ENCODE measurements around the gene ARIH2. TPM values are rescaled to one million over a fixed set of nuclear protein-coding genes. Genes with fewer than 3 reads are reported as not detected.
A peak's percentile ranks its signal among the peaks of the same experiment; 100 is the strongest.

The ARIH2 gene
- total RNA-seq (10 to 100 TPM; 81.0 to 81.9 TPM), polyA plus RNA-seq (ENCODE audit: insufficient read length in 2 of 2) (10 to 100 TPM; 66.6 to 96.4 TPM)
- long read RNA-seq, donor 1, full-length matches to known transcripts: 12 of 12 reads
- long read RNA-seq, donor 1, partial matches to known transcripts: 0 of 12 reads
- long read RNA-seq, donor 1, other reads (novel, unspliced or antisense): 0 of 12 reads
- long read RNA-seq, donor 2, full-length matches to known transcripts: 3 of 3 reads
- long read RNA-seq, donor 2, partial matches to known transcripts: 0 of 3 reads
- long read RNA-seq, donor 2, other reads (novel, unspliced or antisense): 0 of 3 reads
- long read RNA-seq, donor 3: 0 reads
- long read RNA-seq, donor 4, partial matches to known transcripts: 11 of 22 reads
- long read RNA-seq, donor 4, other reads (novel, unspliced or antisense): 5 of 22 reads

DNA sequence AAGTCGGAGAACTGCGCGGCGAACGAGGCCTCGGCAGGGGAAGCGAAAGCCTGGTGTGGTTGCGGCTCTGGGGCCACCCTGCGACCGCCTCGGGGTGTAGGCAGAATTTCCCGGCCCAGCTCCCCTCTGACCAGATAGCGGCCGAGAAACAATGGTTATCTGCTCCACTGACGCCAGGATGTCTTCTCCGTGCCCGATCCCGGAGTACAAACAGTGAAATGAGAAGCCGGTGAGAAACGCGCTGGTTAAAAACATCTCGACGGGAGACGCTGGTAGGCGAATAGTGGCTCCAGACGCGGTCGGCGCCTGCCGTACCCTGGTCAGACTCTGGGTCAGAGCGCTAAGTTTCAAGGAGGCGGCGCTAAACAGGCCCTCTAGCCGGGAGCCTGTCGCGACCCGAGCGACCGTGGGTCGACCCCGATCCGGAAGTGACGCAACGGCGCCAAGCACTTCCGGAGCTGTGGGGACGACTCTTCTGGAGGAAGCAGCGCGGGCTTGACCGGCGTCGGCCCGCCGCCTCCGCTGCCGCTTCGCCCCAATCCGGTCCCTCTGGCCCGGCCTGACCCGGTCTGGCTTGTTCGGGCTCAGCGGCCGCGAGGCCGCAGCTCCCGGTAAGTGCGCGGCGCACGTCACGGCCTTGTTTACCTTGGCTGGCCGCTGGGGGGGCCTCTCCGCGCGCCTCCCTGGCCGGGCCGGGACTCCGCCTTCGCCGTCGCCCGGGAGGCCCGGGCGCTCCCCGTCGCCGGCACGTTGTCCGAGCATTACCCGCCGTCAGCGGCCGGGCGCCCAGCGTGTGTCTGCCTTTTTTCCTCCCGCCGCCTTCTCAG lies at the start of gene ARIH2:
Gene ARIH2, plus strand, starts transcription at position 455 of the 827 bp plus-strand sequence. CDS start 8,717 bp downstream, outside the sequence.
- Histone ChIP-seq H3K27me3 (ENCODE audit: control insufficient read depth, insufficient read depth, low read length) (no peaks in the 10 kb centered on the region), H3K9me3 (ENCODE audit: control insufficient read depth, insufficient read depth, low read length) (no peaks in the 10 kb centered on the region), H3K27ac (ENCODE audit: low read depth, low read length) (peak within 1 kb of the TSS; percentile 98), H3K36me3 (ENCODE audit: control insufficient read depth, insufficient read depth, low read length) (peaks cover 20% of the 10 kb centered on the region), H3K4me1 (ENCODE audit: control insufficient read depth, insufficient read depth, low read length) (peaks cover 18% of the 10 kb centered on the region), H3K4me3 (ENCODE audit: low read depth, low read length) (peak within 1 kb of the TSS; percentile 92)
- DNase-seq (ENCODE audit: low read depth in 4 of 6, low spot score in 6 of 6): peak; percentile 84 to 97 (median 92)
- under 1% methylated on average over 97 of the region's 97 CpGs for WGBS (ENCODE audit: insufficient coverage)

GRCh38 chr3:48877671-48878070 lies 41.0 kb upstream of the ARIH2 start:
- DNase-seq (ENCODE audit: low read depth in 4 of 6, low spot score in 6 of 6): no peak
- Histone ChIP-seq H3K27ac (ENCODE audit: low read depth, low read length) (no peak overlapping the region), H3K36me3 (ENCODE audit: control insufficient read depth, insufficient read depth, low read length) (peaks cover 22% of the 10 kb centered on the region), H3K9me3 (ENCODE audit: control insufficient read depth, insufficient read depth, low read length) (no peaks in the 10 kb centered on the region), H3K4me3 (ENCODE audit: low read depth, low read length) (no peak overlapping the region), H3K4me1 (ENCODE audit: control insufficient read depth, insufficient read depth, low read length) (no peaks in the 10 kb centered on the region), H3K27me3 (ENCODE audit: control insufficient read depth, insufficient read depth, low read length) (no peaks in the 10 kb centered on the region)
- WGBS (ENCODE audit: insufficient coverage): 86% methylated on average over 1 of the region's 8 CpGs

DNA sequence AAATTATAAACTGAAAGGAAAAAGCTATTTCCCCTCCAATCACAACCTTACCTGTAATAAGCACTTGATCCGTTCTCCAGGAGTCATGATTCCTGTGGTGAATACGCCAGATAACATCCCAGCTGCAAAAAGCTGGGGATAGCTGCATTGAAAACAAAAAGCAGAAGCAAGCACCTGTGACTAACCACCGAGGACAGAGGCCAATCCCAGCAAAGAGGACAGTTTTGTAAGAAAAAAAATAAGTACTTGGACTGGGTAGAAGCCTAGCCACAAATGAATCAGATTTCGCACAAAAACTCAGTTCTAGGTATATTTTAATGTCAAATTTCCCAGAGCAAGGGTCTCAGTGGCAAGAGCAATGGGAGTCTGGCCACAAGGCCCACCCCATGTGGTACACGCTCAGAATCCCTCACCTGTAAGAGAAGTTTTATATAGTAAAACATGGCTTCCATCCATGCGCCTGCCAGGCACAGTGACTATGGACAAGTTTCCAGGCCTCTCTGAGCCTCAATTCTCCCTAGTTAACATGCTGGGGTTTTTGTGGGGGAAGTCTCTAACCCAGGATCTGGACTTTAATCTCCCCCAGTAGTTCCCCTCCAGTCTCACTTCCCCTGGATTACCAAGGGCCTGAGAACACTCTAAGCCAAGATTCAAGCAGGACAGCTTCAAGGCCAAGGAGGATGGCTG lies 39.2 kb upstream of the ARIH2 start:
- Histone ChIP-seq H3K9me3 (ENCODE audit: control insufficient read depth, insufficient read depth, low read length) (no peaks in the 10 kb centered on the region), H3K4me1 (ENCODE audit: control insufficient read depth, insufficient read depth, low read length) (no peaks in the 10 kb centered on the region), H3K27ac (ENCODE audit: low read depth, low read length) (no peak overlapping the region), H3K27me3 (ENCODE audit: control insufficient read depth, insufficient read depth, low read length) (no peaks in the 10 kb centered on the region), H3K4me3 (ENCODE audit: low read depth, low read length) (no peak overlapping the region), H3K36me3 (ENCODE audit: control insufficient read depth, insufficient read depth, low read length) (peaks cover 28% of the 10 kb centered on the region)
- no peak for DNase-seq (ENCODE audit: low read depth in 4 of 6, low spot score in 6 of 6)
- 85% methylated on average over 2 of the region's 6 CpGs for whole genome bisulfite sequencing (ENCODE audit: insufficient coverage)

DNA sequence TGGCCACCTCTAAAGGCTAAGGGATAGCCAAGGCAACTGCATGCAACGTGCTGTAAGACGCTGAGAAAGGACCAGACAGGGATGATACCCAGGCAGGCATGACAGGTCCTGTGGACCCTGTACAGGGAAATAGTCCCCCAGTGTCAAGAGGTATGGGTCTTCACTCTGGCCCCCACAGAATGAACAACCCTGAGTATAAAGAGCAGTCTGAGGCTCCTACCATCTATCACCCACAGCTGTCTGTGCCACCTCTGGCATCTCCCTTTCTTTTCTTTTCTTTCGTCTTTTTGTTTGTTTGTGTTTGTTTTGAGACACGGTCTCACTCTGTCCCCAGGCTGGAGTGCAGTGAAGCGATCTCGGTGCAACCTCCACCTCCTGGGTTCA lies 38.7 kb upstream of the ARIH2 start:
- Histone ChIP-seq H3K27me3 (ENCODE audit: control insufficient read depth, insufficient read depth, low read length) (no peaks in the 10 kb centered on the region), H3K4me1 (ENCODE audit: control insufficient read depth, insufficient read depth, low read length) (no peaks in the 10 kb centered on the region), H3K4me3 (ENCODE audit: low read depth, low read length) (no peak overlapping the region), H3K36me3 (ENCODE audit: control insufficient read depth, insufficient read depth, low read length) (peaks cover 28% of the 10 kb centered on the region), H3K27ac (ENCODE audit: low read depth, low read length) (no peak overlapping the region), H3K9me3 (ENCODE audit: control insufficient read depth, insufficient read depth, low read length) (no peaks in the 10 kb centered on the region)
- no peak for DNase-seq (ENCODE audit: low read depth in 4 of 6, low spot score in 6 of 6)
- 73% methylated on average over 2 of the region's 6 CpGs for WGBS (ENCODE audit: insufficient coverage)

- Histone ChIP-seq H3K36me3 (ENCODE audit: control insufficient read depth, insufficient read depth, low read length) (peaks cover 23% of the 10 kb centered on the region), H3K4me1 (ENCODE audit: control insufficient read depth, insufficient read depth, low read length) (no peaks in the 10 kb centered on the region), H3K27ac (ENCODE audit: low read depth, low read length) (no peak overlapping the region), H3K9me3 (ENCODE audit: control insufficient read depth, insufficient read depth, low read length) (no peaks in the 10 kb centered on the region), H3K4me3 (ENCODE audit: low read depth, low read length) (no peak overlapping the region), H3K27me3 (ENCODE audit: control insufficient read depth, insufficient read depth, low read length) (no peaks in the 10 kb centered on the region)
- DNase-seq (ENCODE audit: low read depth in 4 of 6, low spot score in 6 of 6): no peak
- WGBS (ENCODE audit: insufficient coverage): 72% methylated on average over 3 of the region's 3 CpGs
Measured at GRCh38 chr3:48881006-48881405, 37.6 kb upstream of the ARIH2 start.

GRCh38 chr3:48881652-48882114 lies 37.0 kb upstream of the ARIH2 start:
- WGBS (ENCODE audit: insufficient coverage): 81% methylated on average over 3 of the region's 5 CpGs

DNA sequence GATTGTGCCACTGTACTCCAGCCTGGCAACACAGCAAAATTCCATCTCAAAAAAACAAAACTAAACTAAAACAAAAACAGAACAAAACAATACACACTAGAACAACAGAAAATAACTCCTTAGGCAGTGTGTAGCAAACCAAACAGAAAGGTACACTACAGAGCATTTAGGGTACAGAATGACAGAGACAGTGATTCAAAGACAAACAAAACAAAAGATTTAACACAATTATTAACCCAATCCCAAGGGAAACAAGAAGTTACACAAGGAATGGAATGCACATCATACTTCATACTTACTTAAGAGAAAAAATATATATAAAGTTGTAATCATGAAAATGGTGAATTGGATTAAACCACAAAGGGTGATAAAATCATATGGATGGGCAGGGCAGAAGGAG lies 32.9 kb upstream of the ARIH2 start:
- no peak for DNase-seq (ENCODE audit: low read depth in 4 of 6, low spot score in 6 of 6)
- H3K9me3 ChIP-seq (ENCODE audit: control insufficient read depth, insufficient read depth, low read length): no peaks in the 10 kb centered on the region
- no peaks in the 10 kb centered on the region for H3K4me1 ChIP-seq (ENCODE audit: control insufficient read depth, insufficient read depth, low read length)
- no peak overlapping the region for H3K4me3 ChIP-seq (ENCODE audit: low read depth, low read length)
- H3K36me3 ChIP-seq (ENCODE audit: control insufficient read depth, insufficient read depth, low read length): peaks cover 14% of the 10 kb centered on the region
- H3K27me3 ChIP-seq (ENCODE audit: control insufficient read depth, insufficient read depth, low read length): no peaks in the 10 kb centered on the region
- H3K27ac ChIP-seq (ENCODE audit: low read depth, low read length): no peak overlapping the region

More at GRCh38 chr3:48881652-48882114, 37.0 kb upstream of the ARIH2 start:
- Histone ChIP-seq H3K27me3 (ENCODE audit: control insufficient read depth, insufficient read depth, low read length) (no peaks in the 10 kb centered on the region), H3K9me3 (ENCODE audit: control insufficient read depth, insufficient read depth, low read length) (no peaks in the 10 kb centered on the region), H3K4me3 (ENCODE audit: low read depth, low read length) (no peak overlapping the region), H3K36me3 (ENCODE audit: control insufficient read depth, insufficient read depth, low read length) (peaks cover 23% of the 10 kb centered on the region), H3K27ac (ENCODE audit: low read depth, low read length) (no peak overlapping the region), H3K4me1 (ENCODE audit: control insufficient read depth, insufficient read depth, low read length) (no peaks in the 10 kb centered on the region)
- DNase-seq (ENCODE audit: low read depth in 4 of 6, low spot score in 6 of 6): no peak

- no peaks in the 10 kb centered on the region for H3K9me3 ChIP-seq (ENCODE audit: control insufficient read depth, insufficient read depth, low read length)
- H3K27ac ChIP-seq (ENCODE audit: low read depth, low read length): no peak overlapping the region
- no peak for DNase-seq (ENCODE audit: low read depth in 4 of 6, low spot score in 6 of 6)
- no peak overlapping the region for H3K4me3 ChIP-seq (ENCODE audit: low read depth, low read length)
- H3K27me3 ChIP-seq (ENCODE audit: control insufficient read depth, insufficient read depth, low read length): no peaks in the 10 kb centered on the region
- WGBS (ENCODE audit: insufficient coverage): 100% methylated on average over 2 of the region's 8 CpGs
- no peaks in the 10 kb centered on the region for H3K4me1 ChIP-seq (ENCODE audit: control insufficient read depth, insufficient read depth, low read length)
- peaks cover 5% of the 10 kb centered on the region for H3K36me3 ChIP-seq (ENCODE audit: control insufficient read depth, insufficient read depth, low read length)
Measured at GRCh38 chr3:48891606-48892005, 27.0 kb upstream of the ARIH2 start.

DNA sequence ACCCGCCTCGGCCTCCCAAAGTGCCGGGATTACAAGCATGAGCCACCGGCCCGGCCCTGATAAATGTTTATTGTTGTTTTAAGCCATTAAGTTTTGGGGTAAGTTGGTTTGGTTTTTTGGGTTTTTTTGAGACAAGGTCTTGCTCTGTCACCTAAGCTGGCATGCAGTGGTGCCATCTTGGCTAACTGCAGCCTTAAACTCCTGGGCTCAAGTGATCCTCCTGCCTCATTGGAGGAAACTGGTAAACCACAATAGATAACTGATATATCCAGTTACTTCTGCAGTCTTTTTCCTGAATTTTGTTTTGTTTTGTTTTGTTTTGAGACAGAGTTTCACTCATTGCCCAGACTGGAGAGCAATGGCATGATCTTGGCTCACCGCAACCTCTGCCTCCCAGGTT lies 24.1 kb upstream of the ARIH2 start:
- H3K4me3 ChIP-seq (ENCODE audit: low read depth, low read length): no peak overlapping the region
- DNase-seq (ENCODE audit: low read depth in 4 of 6, low spot score in 6 of 6): no peak
- peaks cover 5% of the 10 kb centered on the region for H3K36me3 ChIP-seq (ENCODE audit: control insufficient read depth, insufficient read depth, low read length)
- H3K4me1 ChIP-seq (ENCODE audit: control insufficient read depth, insufficient read depth, low read length): peaks cover 18% of the 10 kb centered on the region
- no peaks in the 10 kb centered on the region for H3K9me3 ChIP-seq (ENCODE audit: control insufficient read depth, insufficient read depth, low read length)
- H3K27me3 ChIP-seq (ENCODE audit: control insufficient read depth, insufficient read depth, low read length): no peaks in the 10 kb centered on the region
- WGBS (ENCODE audit: insufficient coverage): 94% methylated on average over 6 of the region's 6 CpGs
- H3K27ac ChIP-seq (ENCODE audit: low read depth, low read length): no peak overlapping the region

Data from spinal cord (tissue), 10 donors.